Peyer's patch (tissue), 4 donors: ENCODE data around the gene S100A4. TPM values are rescaled to one million over a fixed set of nuclear protein-coding genes. Genes with fewer than 3 reads are reported as not detected.
A peak's percentile ranks its signal among the peaks of the same experiment; 100 is the strongest.
"Not testable (repeated sequence)": the region's sequence is repeated elsewhere in the genome, so short reads cannot be mapped to it uniquely, and the experiment has no call there.

Experiments used
- DNase-seq, 3 donors: peaks; one replicate each; pipeline ENCODE4 v3.0.0-alpha.2; 2017 to 2019
- H3K27ac ChIP-seq, 4 donors: fragments of 200-600 bp; sonication (generic); one replicate each; pipeline ENCODE4 v1.5.1; 2016 to 2019
- H3K27me3 ChIP-seq, 2 donors: fragments of 200-600 bp; sonication (generic); one replicate each; pipeline ENCODE4 v1.5.1; 2019
- H3K36me3 ChIP-seq, 3 donors: fragments of 200-600 bp; sonication (generic); one replicate each; pipeline ENCODE4 v1.5.1; 2016 to 2019
- H3K4me1 ChIP-seq, 4 donors: fragments of 200-600 bp; sonication (generic); one replicate each; pipeline ENCODE4 v1.5.1; 2016 to 2019
- H3K4me3 ChIP-seq, 4 donors: fragments of 200-600 bp; sonication (generic); 1 replicate in 3 of 4; 2 replicates in 1 of 4; pipeline ENCODE4 v1.5.1; 2016 to 2019; ENCODE audit warnings: mild to moderate bottlenecking in 1 of 4
- H3K9me3 ChIP-seq, 4 donors: fragments of 200-600 bp; sonication (generic); one replicate each; pipeline ENCODE4 v1.5.1; 2016 to 2019; ENCODE audit warnings: mild to moderate bottlenecking in 1 of 4
- POLR2A ChIP-seq, 2 donors: fragments of 450-650 bp; IDR thresholded peaks; one replicate each; pipeline ENCODE4 v1.5.1; 2017; ENCODE audit warnings: antibody characterized with exemption in 2 of 2, mild to moderate bottlenecking in 2 of 2, moderate library complexity in 2 of 2
- total RNA-seq, 4 donors: library from RNA; depleted of rRNA; stranded (reverse); fragments of >200 nt; gene quantifications; one replicate each; pipeline ENCODE4 v1.1.0, GENCODE V29; 2016
- TF ChIP-seq, protein P1 (sequence below), 6 experiments: fragments of 450-650 bp in 4 of 6; fragments of 200-600 bp in 2 of 6; sonication (generic) in 1 of 6; IDR thresholded peaks; one replicate each; pipeline ENCODE4 v1.5.1; 2017 to 2019; ENCODE audit warnings: antibody characterized with exemption in 6 of 6, mild to moderate bottlenecking in 3 of 6, moderate library complexity in 1 of 6

The S100A4 gene
- total RNA-seq, 4 donors from 2014 or later, result 38.2 to 435 (median 53.6) TPM

DNA sequence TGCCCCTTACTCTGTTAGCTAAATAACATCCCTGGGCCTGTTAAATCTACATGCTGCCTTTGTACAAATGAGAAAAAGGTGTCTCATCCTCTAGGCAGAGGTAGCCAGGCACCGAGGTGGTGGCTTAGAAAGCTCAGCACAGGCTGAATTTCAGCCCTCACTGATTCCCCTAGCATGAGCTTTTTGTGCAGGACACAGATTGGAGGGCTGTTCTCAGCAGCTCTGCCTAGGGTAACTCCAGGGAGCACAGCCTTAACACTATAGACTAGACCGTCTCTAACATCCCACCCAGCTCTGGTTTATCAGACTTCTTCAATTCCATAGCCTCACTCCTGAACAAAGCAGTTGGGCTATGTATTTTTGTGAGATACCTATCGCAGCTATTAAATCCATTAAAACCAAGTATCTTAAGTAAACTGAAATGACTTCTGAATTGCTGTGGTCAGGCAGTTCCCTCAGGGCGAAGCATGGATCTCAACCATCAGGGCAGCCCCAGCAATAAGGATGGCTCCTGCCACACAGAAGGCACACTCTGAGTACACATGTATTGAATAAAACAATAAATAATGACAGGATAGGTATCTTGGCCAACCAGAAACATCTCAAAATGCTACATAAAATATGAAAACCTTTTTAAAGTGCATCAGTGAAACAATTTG lies 24.7 kb downstream of the S100A4 start:
- Histone ChIP-seq H3K4me3 (no peak overlapping the region), H3K9me3 (no peaks in the 10 kb centered on the region), H3K36me3 (no peaks in the 10 kb centered on the region), H3K27ac (peak overlapping the region in 3 of 4 donors; percentile 51 to 64 (median 58)), H3K27me3 (no peaks in the 10 kb centered on the region), H3K4me1 (peaks cover 0 to 13% (median 0%) of the 10 kb centered on the region in 4 donors)
- TF ChIP-seq POLR2A (IDR thresholded peaks at IDR 0.05), result no peak
- TF ChIP-seq, protein P1, sequence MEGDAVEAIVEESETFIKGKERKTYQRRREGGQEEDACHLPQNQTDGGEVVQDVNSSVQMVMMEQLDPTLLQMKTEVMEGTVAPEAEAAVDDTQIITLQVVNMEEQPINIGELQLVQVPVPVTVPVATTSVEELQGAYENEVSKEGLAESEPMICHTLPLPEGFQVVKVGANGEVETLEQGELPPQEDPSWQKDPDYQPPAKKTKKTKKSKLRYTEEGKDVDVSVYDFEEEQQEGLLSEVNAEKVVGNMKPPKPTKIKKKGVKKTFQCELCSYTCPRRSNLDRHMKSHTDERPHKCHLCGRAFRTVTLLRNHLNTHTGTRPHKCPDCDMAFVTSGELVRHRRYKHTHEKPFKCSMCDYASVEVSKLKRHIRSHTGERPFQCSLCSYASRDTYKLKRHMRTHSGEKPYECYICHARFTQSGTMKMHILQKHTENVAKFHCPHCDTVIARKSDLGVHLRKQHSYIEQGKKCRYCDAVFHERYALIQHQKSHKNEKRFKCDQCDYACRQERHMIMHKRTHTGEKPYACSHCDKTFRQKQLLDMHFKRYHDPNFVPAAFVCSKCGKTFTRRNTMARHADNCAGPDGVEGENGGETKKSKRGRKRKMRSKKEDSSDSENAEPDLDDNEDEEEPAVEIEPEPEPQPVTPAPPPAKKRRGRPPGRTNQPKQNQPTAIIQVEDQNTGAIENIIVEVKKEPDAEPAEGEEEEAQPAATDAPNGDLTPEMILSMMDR (IDR thresholded peaks at IDR 0.05), result no peak
- no peak for DNase-seq

DNA sequence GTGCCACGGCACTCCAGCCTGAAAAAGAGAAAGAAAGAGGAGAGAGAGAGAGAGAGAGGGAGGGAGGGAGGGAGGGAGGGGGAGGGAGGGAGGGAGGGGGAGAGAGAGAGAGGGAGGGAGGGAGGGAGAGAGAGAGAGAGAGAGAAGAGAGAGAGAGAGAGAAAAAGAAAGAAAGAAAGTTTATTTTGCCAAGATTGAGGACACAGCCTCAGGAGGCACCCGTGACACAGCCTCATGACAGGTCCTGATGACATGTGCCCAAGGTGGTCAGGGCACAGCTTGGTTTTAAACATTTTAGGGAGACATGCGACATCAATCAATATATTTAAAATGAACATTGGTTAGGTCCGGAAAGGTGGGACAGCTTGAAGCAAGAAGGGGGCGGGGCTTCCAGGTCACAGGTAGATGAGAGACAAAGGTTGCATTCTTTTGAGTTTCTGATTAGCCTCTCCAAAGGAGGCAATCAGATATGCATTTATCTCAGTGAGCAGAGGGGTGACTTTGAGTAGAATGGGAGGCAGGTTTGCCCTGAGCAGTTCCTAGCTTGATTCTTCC lies 25.4 kb downstream of the S100A4 start:
- H3K36me3 ChIP-seq, H3K9me3 ChIP-seq, H3K27me3 ChIP-seq: not testable (repeated sequence)
- Histone ChIP-seq H3K4me3 (peak overlapping the region in 1 of 4 donors; percentile 19), H3K27ac (peak overlapping the region in 3 of 4 donors; percentile 51 to 64 (median 58)), H3K4me1 (peaks cover 0 to 19% (median 0%) of the 10 kb centered on the region in 4 donors)
- peak in 1 of 2 donors; percentile 20 for TF ChIP-seq POLR2A (IDR thresholded peaks at IDR 0.05)
- DNase-seq, result peak in 2 of 3 donors; percentile 80 to 87

DNA sequence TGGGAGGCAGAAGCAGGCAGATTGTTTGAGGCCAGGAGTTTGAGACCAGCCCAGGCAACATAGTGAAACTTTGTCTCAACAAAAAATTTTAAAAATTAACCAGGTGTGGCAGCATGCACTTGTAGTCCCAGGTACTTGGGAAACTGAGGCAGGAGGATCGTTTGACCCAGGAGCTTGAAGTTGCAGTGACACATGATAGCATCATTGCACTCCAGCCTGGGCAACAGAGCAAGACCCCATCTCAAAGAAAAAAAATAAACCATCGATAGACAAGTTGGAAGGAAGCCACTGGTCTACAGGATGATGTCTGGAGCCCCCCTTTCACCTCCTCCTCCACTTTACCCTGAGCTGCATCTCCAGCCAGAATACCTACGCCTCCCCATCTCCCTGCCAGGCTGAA lies 26.4 kb downstream of the S100A4 start:
- DNase-seq, result no peak
- Histone ChIP-seq H3K36me3 (no peaks in the 10 kb centered on the region), H3K4me3 (no peak overlapping the region), H3K4me1 (peaks cover 0 to 24% (median 0%) of the 10 kb centered on the region in 4 donors), H3K9me3 (no peaks in the 10 kb centered on the region), H3K27ac (no peak overlapping the region), H3K27me3 (no peaks in the 10 kb centered on the region)
- no peak for TF ChIP-seq POLR2A (IDR thresholded peaks at IDR 0.05)
- TF ChIP-seq, protein P1 (IDR thresholded peaks at IDR 0.05), result no peak

DNA sequence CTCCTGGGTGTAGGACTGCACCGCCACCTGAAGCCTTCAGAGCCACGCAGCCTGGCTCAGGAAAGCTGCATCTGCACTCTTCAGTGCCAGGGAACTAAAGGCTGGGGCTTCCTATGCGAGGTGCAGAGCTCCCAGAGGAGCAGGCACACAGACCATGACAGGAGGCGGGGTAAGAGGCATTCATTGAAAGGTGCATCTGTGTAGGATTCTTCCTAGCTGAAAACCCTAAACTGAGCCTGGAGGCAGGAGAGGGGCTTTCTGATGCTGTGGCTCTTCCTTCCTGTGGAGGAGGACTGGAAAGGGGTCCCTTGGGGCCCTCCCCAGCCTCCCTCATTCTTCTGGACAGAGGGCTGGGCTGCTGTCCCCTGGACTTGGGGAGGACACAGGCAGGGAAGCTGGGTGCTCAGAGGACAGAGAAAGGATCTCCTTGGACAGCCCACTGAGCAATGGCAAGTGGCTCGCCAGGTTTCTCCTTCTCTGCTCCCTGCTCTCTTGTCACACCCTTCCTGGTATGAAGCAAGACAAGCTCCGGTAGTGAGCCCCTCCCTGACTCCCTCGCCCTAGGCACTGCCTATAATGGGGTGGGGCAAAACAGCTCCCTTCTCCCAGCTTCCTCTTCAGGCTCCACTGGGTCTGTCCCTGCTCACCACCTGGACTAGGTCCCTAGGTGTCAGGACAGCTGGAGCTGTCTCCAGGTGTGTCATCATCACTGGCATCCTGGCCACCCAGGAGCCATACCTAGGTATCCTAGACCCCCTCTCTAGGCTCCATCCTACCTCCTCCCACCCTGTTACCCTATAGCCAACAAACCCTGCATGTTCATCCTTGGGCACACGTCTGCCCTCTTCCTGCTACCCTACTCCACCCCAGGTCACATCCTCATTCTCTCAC lies 29.9 kb downstream of the S100A4 start:
- Histone ChIP-seq H3K27me3 (no peaks in the 10 kb centered on the region), H3K9me3 (no peaks in the 10 kb centered on the region), H3K4me1 (peaks cover 0 to 20% (median 0%) of the 10 kb centered on the region in 4 donors), H3K27ac (peak overlapping the region in 3 of 4 donors; percentile 61 to 93 (median 89)), H3K36me3 (no peaks in the 10 kb centered on the region), H3K4me3 (no peak overlapping the region)
- peak; percentile 46 to 90 for TF ChIP-seq POLR2A (IDR thresholded peaks at IDR 0.05)
- TF ChIP-seq, protein P1 (IDR thresholded peaks at IDR 0.05), result no peak
- DNase-seq, result peak in 2 of 3 donors; percentile 84 to 89

DNA sequence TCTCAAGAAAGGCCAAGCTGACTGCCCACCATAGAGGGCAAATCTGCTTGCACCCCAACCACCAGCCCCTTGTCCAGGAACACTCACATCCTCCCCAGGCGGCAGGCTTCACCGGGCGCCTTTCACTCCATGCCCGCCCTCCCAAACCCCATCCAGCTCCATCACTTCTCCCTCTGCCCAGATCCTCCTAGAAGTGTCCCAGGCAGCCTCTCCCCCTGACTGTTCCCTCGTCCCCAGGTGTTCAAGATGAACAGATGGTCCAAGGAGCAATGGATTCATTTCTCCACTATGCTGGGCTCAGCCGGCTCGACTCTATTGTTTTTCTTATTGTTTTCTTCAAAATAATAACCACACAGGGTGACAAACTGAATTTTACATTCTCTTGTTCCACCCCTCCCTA lies 31.9 kb downstream of the S100A4 start:
- DNase-seq, result no peak
- no peak for TF ChIP-seq POLR2A (IDR thresholded peaks at IDR 0.05)
- TF ChIP-seq, protein P1 (IDR thresholded peaks at IDR 0.05), result no peak
- Histone ChIP-seq H3K27ac (no peak overlapping the region), H3K4me3 (no peak overlapping the region), H3K4me1 (peaks cover 0 to 17% (median 0%) of the 10 kb centered on the region in 4 donors), H3K36me3 (no peaks in the 10 kb centered on the region), H3K9me3 (no peaks in the 10 kb centered on the region), H3K27me3 (no peaks in the 10 kb centered on the region)
